ENCODE measurements around the gene ARL6.

DNA sequence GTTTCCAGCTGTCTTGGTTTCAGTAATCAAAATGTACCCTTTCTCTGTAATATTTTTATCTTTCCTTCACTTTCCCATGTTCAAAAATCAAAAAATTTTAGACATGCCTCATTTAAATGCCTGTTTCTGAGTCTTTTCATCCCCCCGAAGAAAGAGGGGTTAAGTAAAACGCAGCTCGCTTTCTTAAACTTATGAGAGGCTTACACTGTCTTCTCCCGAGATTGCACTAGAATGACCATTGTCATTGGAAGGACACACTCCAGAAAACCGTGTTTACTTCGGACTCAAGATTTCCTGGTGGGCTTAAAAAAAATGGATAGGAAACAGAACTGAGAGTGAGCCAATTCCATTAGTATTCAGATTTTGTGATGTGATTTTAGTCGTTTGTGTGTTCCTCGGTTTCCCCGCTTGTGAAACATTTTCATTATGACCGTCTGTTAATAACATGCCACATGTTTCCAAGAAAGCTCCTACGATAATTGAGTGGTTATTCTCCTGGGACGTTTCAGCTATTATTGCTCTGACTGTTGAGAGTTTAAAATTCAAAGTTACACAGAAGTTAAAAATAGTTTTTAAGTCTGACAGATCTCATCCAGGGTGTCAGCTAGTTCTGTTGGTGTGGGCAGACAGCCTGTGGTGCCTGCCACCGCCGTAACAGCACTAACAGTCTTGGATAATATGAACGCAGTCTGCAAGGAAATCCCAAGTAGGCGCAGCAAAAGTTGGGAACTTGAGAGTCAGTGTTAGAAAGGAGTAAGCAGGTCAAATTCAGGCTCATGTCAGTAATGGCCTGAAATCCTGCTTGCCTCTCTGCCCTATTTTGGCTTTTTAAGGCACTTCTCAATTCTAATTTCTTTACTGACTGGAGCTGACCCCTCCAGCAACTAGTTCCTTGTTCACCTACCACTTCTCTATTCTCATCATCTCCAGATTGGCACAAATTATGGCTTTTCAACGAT is 58.8 kb downstream of the ARL6 start:
- TF ChIP-seq ZBTB21 (tag by site-specific recombination; IDR thresholded peaks at IDR 0.05) = no peak
- TF ChIP-seq YY1 (tag by site-specific recombination; IDR thresholded peaks at IDR 0.05) = no peak

Data from HEK293 (cell line).